ENCODE data around the gene PODXL.

The PODXL gene

DNA sequence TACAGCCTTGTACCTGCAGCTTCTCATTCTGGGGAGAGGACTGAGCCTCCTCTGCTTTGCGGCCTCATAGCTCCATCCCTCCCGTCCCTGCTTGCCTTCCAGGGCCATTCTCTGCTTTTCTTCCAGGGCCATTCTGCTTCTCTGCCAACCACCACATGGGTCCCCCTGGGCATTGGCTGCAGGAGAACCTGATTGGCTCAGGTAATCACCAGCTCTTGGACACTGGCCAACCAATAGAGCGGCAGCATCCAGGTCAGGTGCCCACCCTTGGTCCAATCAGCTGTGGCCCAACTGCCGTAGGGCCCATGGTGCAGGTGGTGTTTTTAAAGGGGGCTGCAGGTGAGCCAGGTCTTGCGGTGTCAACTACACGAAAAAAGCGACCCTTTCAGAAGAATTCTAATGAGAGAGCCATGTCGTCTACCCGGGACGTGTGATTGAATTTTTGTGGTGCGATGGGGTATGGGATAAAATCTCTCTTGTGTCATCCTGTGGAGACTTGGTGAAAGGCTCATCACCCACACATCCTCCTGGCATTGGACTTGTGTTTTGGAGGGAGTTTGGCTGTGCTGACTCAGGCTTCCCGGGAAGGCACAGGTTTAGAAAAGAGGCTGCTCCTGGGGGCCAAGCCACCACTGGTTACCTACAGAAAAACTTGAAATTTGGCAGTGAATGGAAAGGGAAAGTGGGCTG is 46.0 kb upstream of the PODXL start:
- Histone ChIP-seq H3K36me3 (replicated peaks) (no peaks in the 10 kb centered on the region), H3K27ac (no peak overlapping the region), H3K27me3 (replicated peaks) (no peaks in the 10 kb centered on the region), H3K4me3 (ENCODE audit: low read depth, low read length) (no peak overlapping the region)
- DNase-seq, result no peak
- no peak for TF ChIP-seq CTCF (IDR thresholded peaks at IDR 0.05; ENCODE audit: low read depth, low read length, missing control alignments)
- in situ Hi-C loops (cut with HindIII; ENCODE audit: low pct_ligation_motif_present, low sequenced_read_pairs), result no loop called here

DNA sequence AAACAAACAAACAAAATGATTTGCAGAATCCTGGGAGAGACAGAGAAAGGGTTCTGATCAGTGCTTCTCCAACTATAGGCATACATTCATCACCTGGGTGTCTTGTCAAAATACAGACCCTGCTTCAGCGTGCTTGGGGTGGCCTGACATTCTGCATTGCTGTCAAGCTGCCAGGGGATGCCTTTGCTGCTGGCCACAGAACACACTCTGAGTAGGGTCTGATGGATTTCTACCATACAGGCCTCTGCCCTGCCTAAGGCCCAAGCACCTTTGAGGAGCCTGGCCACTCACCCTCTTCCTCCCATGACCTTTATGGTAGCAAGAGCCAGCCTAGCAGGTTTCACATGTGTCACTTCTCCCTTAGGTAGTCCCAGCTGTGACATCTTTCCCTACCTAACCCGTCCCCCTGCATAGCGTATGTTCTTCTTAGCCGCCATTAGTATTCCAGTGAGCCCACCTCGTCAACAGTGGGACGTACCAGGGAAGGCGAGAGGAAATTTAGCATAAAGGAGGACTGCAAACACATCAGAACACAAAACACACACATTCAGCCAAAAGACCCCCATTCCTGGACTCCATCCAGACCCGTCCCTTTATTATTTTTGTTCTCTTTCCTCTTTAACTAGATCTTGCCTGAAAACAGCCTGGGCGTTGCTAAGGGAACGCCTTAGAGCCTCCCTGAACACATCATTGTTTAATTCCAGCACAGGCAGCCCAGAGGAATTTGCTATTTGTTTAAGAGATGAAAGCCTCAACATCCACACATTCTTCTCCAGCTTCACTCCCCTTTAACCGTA is 43.9 kb upstream of the PODXL start:
- no peak for TF ChIP-seq CTCF (IDR thresholded peaks at IDR 0.05; ENCODE audit: low read depth, low read length, missing control alignments)
- Histone ChIP-seq H3K4me3 (ENCODE audit: low read depth, low read length) (no peak overlapping the region), H3K36me3 (replicated peaks) (no peaks in the 10 kb centered on the region), H3K27me3 (replicated peaks) (no peaks in the 10 kb centered on the region), H3K27ac (no peak overlapping the region)
- in situ Hi-C loops (cut with HindIII; ENCODE audit: low pct_ligation_motif_present, low sequenced_read_pairs), result no loop called here
- DNase-seq, result peak; percentile 67

DNA sequence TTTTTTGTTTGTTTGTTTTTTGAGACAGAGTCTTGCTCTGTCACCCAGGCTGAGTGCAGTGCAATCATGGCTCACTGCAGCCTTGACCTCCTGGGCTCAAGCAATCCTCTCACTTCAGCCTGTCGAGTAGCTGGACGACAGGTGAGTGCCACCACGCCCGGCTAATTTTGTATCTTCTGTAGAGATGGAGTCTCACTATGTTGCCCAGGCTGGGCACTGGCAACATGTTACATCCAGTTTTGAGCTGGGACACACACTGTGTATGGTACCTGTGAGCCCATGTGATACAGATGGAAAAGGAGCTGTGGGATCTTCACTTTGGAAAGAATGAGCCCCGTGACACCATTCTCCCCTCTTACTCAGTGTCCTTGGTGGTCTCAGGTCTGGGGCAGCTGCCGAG is 40.4 kb upstream of the PODXL start:
- DNase-seq, result no peak
- in situ Hi-C loops (cut with HindIII; ENCODE audit: low pct_ligation_motif_present, low sequenced_read_pairs), result no loop called here
- H3K27me3 ChIP-seq (replicated peaks), result no peaks in the 10 kb centered on the region
- no peak overlapping the region for H3K27ac ChIP-seq
- no peaks in the 10 kb centered on the region for H3K36me3 ChIP-seq (replicated peaks)
- TF ChIP-seq CTCF (IDR thresholded peaks at IDR 0.05; ENCODE audit: low read depth, low read length, missing control alignments), result no peak
- H3K4me3 ChIP-seq (ENCODE audit: low read depth, low read length), result no peak overlapping the region

- Histone ChIP-seq H3K27ac (no peak overlapping the region), H3K27me3 (replicated peaks) (no peaks in the 10 kb centered on the region), H3K36me3 (replicated peaks) (no peaks in the 10 kb centered on the region), H3K4me3 (ENCODE audit: low read depth, low read length) (no peak overlapping the region)
- DNase-seq, result no peak
- TF ChIP-seq CTCF (IDR thresholded peaks at IDR 0.05; ENCODE audit: low read depth, low read length, missing control alignments), result no peak
- in situ Hi-C loops (cut with HindIII; ENCODE audit: low pct_ligation_motif_present, low sequenced_read_pairs), result no loop called here
Observed at GRCh38 chr7:131595699-131596098, 39.3 kb upstream of the PODXL start.

- no peak for DNase-seq
- no peak for TF ChIP-seq CTCF (IDR thresholded peaks at IDR 0.05; ENCODE audit: low read depth, low read length, missing control alignments)
Observed at GRCh38 chr7:131591687-131592319, 35.4 kb upstream of the PODXL start.

More at GRCh38 chr7:131591687-131592319, 35.4 kb upstream of the PODXL start:
- no peak overlapping the region for H3K4me3 ChIP-seq (ENCODE audit: low read depth, low read length)
- in situ Hi-C loops (cut with HindIII; ENCODE audit: low pct_ligation_motif_present, low sequenced_read_pairs), result no loop called here
- H3K36me3 ChIP-seq (replicated peaks), result no peaks in the 10 kb centered on the region
- no peaks in the 10 kb centered on the region for H3K27me3 ChIP-seq (replicated peaks)
- H3K27ac ChIP-seq, result no peak overlapping the region

Data from brain microvascular endothelial cell (primary cell).